Measurements from ENCODE around the gene AP3D1. TPM values are rescaled to one million over a fixed set of nuclear protein-coding genes. Genes with fewer than 3 reads are reported as not detected.

The AP3D1 gene
- total RNA-seq, 2 experiments from 2014 or later = 41.8 to 41.9 TPM

- Histone ChIP-seq H3K4me3 (ENCODE audit: low read length) (no peak overlapping the region), H3K27ac (ENCODE audit: low read depth in 1 of 2, low read length in 2 of 2) (no peak overlapping the region), H3K36me3 (ENCODE audit: insufficient read depth, low read length) (no peaks in the 10 kb centered on the region), H3K4me1 (ENCODE audit: insufficient read depth, low read length) (peaks cover 48% of the 10 kb centered on the region), H3K27me3 (ENCODE audit: control insufficient read depth in 1 of 2, insufficient read depth in 2 of 2, low read length in 2 of 2) (no peaks in the 10 kb centered on the region), H3K9me3 (ENCODE audit: control insufficient read depth in 1 of 2, insufficient read depth in 1 of 2, low read length in 2 of 2) (no peaks in the 10 kb centered on the region)
- TF ChIP-seq CTCF (IDR thresholded peaks at IDR 0.05) = no peak
- Mint-ChIP-seq H3K4me3 (peak overlapping the region; percentile 25), H3K36me3 (ENCODE audit: low read depth) (peaks cover 4% of the 10 kb centered on the region), H3K9me3 (no peaks in the 10 kb centered on the region), H3K27ac (no peak overlapping the region), H3K27me3 (no peaks in the 10 kb centered on the region), H3K4me1 (ENCODE audit: low read depth) (peaks cover 27% of the 10 kb centered on the region)
- ChIA-PET POLR2A (interaction anchor here (0.7 to 1.1 kb wide), 3 partner anchors 11 to 122 kb away, joined by 3 to 4 read pairs (median 3); no protein-coding TSS in a partner anchor), CTCF (interaction anchor here (0.9 kb wide), 1 partner anchor 44 kb away, joined by 3 read pairs; no protein-coding TSS in a partner anchor)
- no peak for DNase-seq
- intact Hi-C loops (cut with DNase I, micrococcal nuclease) = no loop called here
- ATAC-seq (ENCODE audit: poor library complexity) = no peak
Observed at GRCh38 chr19:2063824-2064223, 87.5 kb downstream of the AP3D1 start.

GRCh38 chr19:2062770-2063169 lies 88.6 kb downstream of the AP3D1 start:
- no peaks in the 10 kb centered on the region for H3K9me3 Mint-ChIP-seq
- TF ChIP-seq CTCF (IDR thresholded peaks at IDR 0.05) = no peak
- H3K27me3 Mint-ChIP-seq = no peaks in the 10 kb centered on the region
- Histone ChIP-seq H3K36me3 (ENCODE audit: insufficient read depth, low read length) (no peaks in the 10 kb centered on the region), H3K27me3 (ENCODE audit: control insufficient read depth in 1 of 2, insufficient read depth in 2 of 2, low read length in 2 of 2) (no peaks in the 10 kb centered on the region), H3K4me3 (ENCODE audit: low read length) (no peak overlapping the region), H3K4me1 (ENCODE audit: insufficient read depth, low read length) (peaks cover 59% of the 10 kb centered on the region), H3K9me3 (ENCODE audit: control insufficient read depth in 1 of 2, insufficient read depth in 1 of 2, low read length in 2 of 2) (no peaks in the 10 kb centered on the region), H3K27ac (ENCODE audit: low read depth in 1 of 2, low read length in 2 of 2) (no peak overlapping the region)
- peak overlapping the region; percentile 92 for H3K4me3 Mint-ChIP-seq
- peaks cover 33% of the 10 kb centered on the region for H3K4me1 Mint-ChIP-seq (ENCODE audit: low read depth)
- intact Hi-C loops (cut with DNase I, micrococcal nuclease) = no loop called here
- no peak for ATAC-seq (ENCODE audit: poor library complexity)
- no peak for DNase-seq
- peaks cover 4% of the 10 kb centered on the region for H3K36me3 Mint-ChIP-seq (ENCODE audit: low read depth)
- ChIA-PET POLR2A (interaction anchor here (1.1 to 2.9 kb wide), 2 partner anchors 11 to 22 kb away, joined by 4 to 21 read pairs; no protein-coding TSS in a partner anchor), CTCF (interaction anchor here (0.7 to 0.8 kb wide), 2 partner anchors 25 to 43 kb away, joined by 3 read pairs; no protein-coding TSS in a partner anchor)
- H3K27ac Mint-ChIP-seq = peak overlapping the region; percentile 98

- peak overlapping the region; percentile 92 for H3K4me3 Mint-ChIP-seq
- peak overlapping the region; percentile 84 for H3K4me3 ChIP-seq (ENCODE audit: low read length)
Observed at GRCh38 chr19:2062389-2062729, 89.0 kb downstream of the AP3D1 start.

More at GRCh38 chr19:2062389-2062729, 89.0 kb downstream of the AP3D1 start:
- Histone ChIP-seq H3K9me3 (ENCODE audit: control insufficient read depth in 1 of 2, insufficient read depth in 1 of 2, low read length in 2 of 2) (no peaks in the 10 kb centered on the region), H3K27ac (ENCODE audit: low read depth in 1 of 2, low read length in 2 of 2) (peak overlapping the region in 1 of 2 donors; percentile 97), H3K27me3 (ENCODE audit: control insufficient read depth in 1 of 2, insufficient read depth in 2 of 2, low read length in 2 of 2) (no peaks in the 10 kb centered on the region), H3K36me3 (ENCODE audit: insufficient read depth, low read length) (no peaks in the 10 kb centered on the region), H3K4me1 (ENCODE audit: insufficient read depth, low read length) (peaks cover 63% of the 10 kb centered on the region)
- H3K36me3 Mint-ChIP-seq (ENCODE audit: low read depth) = peaks cover 4% of the 10 kb centered on the region
- DNase-seq (no peak), ATAC-seq (ENCODE audit: poor library complexity) (no peak)
- no peaks in the 10 kb centered on the region for H3K9me3 Mint-ChIP-seq
- H3K4me1 Mint-ChIP-seq (ENCODE audit: low read depth) = peaks cover 34% of the 10 kb centered on the region
- H3K27ac Mint-ChIP-seq = peak overlapping the region; percentile 98
- POLR2A ChIA-PET = interaction anchor here (1.1 to 2.9 kb wide), 7 partner anchors 7 to 30 kb away, joined by 3 to 21 read pairs (median 7); no protein-coding TSS in a partner anchor
- intact Hi-C loops (cut with DNase I, micrococcal nuclease) = no loop called here
- no peaks in the 10 kb centered on the region for H3K27me3 Mint-ChIP-seq
- CTCF ChIA-PET = interaction anchor here (0.8 kb wide), 1 partner anchor 43 kb away, joined by 3 read pairs; no protein-coding TSS in a partner anchor
- TF ChIP-seq CTCF (IDR thresholded peaks at IDR 0.05) = no peak
